Nephron (organoid): ENCODE measurements around the gene CFHR4.
A peak's percentile ranks its signal among the peaks of the same experiment; 100 is the strongest.
"Not testable (repeated sequence)": the region's sequence is repeated elsewhere in the genome, so short reads cannot be mapped to it uniquely, and the experiment has no call there.

Experiments
- H3K27ac Mint-ChIP-seq, 3 experiments: 2 replicates each; pipeline ENCODE4 v1.8.0; 2020; ENCODE audit warnings: mixed read lengths in 3 of 3, mild to moderate bottlenecking in 2 of 3, moderate library complexity in 1 of 3
- H3K27me3 Mint-ChIP-seq: 2 replicates; pipeline ENCODE4 v1.8.0; 2021; ENCODE audit warnings: low read depth, mild to moderate bottlenecking, moderate library complexity, mixed read lengths
- H3K36me3 Mint-ChIP-seq: 2 replicates; pipeline ENCODE4 v1.8.0; 2020; ENCODE audit warnings: low read depth, mixed read lengths
- H3K4me1 Mint-ChIP-seq: 2 replicates; pipeline ENCODE4 v1.8.0; 2020; ENCODE audit warnings: mixed read lengths
- H3K4me3 Mint-ChIP-seq, 3 experiments: 2 replicates each; pipeline ENCODE4 v1.8.0; 2020; ENCODE audit warnings: mild to moderate bottlenecking in 3 of 3, mixed read lengths in 3 of 3, moderate library complexity in 2 of 3
- H3K9me3 Mint-ChIP-seq: 2 replicates; pipeline ENCODE4 v1.8.0; 2020; ENCODE audit warnings: mixed read lengths
- CTCF ChIP-seq, 3 experiments: fragments of 200-600 bp; sonication (generic); IDR thresholded peaks; one replicate each; pipeline ENCODE4 v1.5.0; 2021; ENCODE audit warnings: antibody characterized with exemption in 3 of 3; ENCODE audit not compliant: unreplicated experiment in 3 of 3

Gene CFHR4

DNA sequence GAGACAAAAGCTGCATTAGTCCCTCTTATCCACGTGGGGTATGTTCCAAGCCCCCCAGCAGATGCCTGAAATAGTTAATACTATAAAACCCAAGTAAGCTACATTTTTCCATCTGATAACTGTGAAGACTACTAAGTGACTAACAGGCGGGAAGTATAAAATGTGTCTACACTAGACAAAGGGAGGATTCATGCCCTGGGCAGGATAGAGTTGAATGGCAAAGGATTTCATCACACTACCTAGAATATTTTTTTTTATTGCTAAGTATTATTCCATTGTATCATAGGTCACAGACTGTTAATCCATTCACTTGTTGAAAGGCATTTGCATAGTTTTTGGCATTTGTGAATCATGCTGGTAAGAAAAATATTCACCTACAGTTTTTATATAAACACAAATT lies 26.4 kb upstream of the CFHR4 start:
- TF ChIP-seq CTCF (IDR thresholded peaks at IDR 0.05; ENCODE audit: unreplicated experiment in 3 of 3) = no peak
- Mint-ChIP-seq H3K4me1 (no peaks in the 10 kb centered on the region), H3K27me3 (peaks cover 3% of the 10 kb centered on the region), H3K9me3 (no peaks in the 10 kb centered on the region), H3K27ac (no peak overlapping the region), H3K36me3 (no peaks in the 10 kb centered on the region), H3K4me3 (no peak overlapping the region)

- no peak overlapping the region for H3K4me3 Mint-ChIP-seq
- H3K27ac Mint-ChIP-seq = no peak overlapping the region
- no peak for TF ChIP-seq CTCF (IDR thresholded peaks at IDR 0.05; ENCODE audit: unreplicated experiment in 3 of 3)
- H3K9me3 Mint-ChIP-seq = no peaks in the 10 kb centered on the region
- H3K36me3 Mint-ChIP-seq = no peaks in the 10 kb centered on the region
- H3K27me3 Mint-ChIP-seq = no peaks in the 10 kb centered on the region
- no peaks in the 10 kb centered on the region for H3K4me1 Mint-ChIP-seq
Measured at GRCh38 chr1:196866974-196867373, 20.9 kb upstream of the CFHR4 start.

DNA sequence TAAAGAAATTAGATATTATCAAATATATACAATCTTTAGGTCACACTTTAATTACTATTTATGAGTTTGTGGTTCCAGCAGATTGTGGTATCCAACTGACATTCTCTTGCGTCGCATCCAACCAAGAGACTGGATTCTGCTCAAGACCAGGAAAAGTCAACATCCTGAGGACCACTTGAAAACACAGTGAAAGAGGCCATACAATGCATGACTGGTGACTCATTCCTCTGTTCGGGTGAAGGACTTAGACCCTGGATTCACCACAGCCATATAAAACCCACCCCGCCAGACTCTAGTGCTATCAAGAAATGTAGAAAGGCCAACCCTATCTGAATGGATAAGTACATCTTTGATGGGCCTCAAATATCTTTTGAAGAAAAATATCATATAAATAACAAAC lies 14.5 kb upstream of the CFHR4 start:
- Mint-ChIP-seq H3K9me3 (no peaks in the 10 kb centered on the region), H3K36me3 (no peaks in the 10 kb centered on the region), H3K27me3 (peaks cover 20% of the 10 kb centered on the region), H3K4me1 (no peaks in the 10 kb centered on the region), H3K27ac (no peak overlapping the region), H3K4me3 (no peak overlapping the region)
- no peak for TF ChIP-seq CTCF (IDR thresholded peaks at IDR 0.05; ENCODE audit: unreplicated experiment in 3 of 3)

GRCh38 chr1:196875935-196876334 lies 11.9 kb upstream of the CFHR4 start:
- Mint-ChIP-seq H3K36me3 (no peaks in the 10 kb centered on the region), H3K4me3 (no peak overlapping the region), H3K4me1 (no peaks in the 10 kb centered on the region), H3K27ac (no peak overlapping the region), H3K9me3 (no peaks in the 10 kb centered on the region), H3K27me3 (peaks cover 35% of the 10 kb centered on the region)
- no peak for TF ChIP-seq CTCF (IDR thresholded peaks at IDR 0.05; ENCODE audit: unreplicated experiment in 3 of 3)

GRCh38 chr1:196877964-196878363 lies 9.9 kb upstream of the CFHR4 start:
- peaks cover 43% of the 10 kb centered on the region for H3K27me3 Mint-ChIP-seq
- H3K27ac Mint-ChIP-seq = no peak overlapping the region
- no peaks in the 10 kb centered on the region for H3K36me3 Mint-ChIP-seq
- no peaks in the 10 kb centered on the region for H3K4me1 Mint-ChIP-seq
- H3K9me3 Mint-ChIP-seq = peaks cover 4% of the 10 kb centered on the region
- H3K4me3 Mint-ChIP-seq = peak overlapping the region; percentile 71 to 79 (median 77)
- no peak for TF ChIP-seq CTCF (IDR thresholded peaks at IDR 0.05; ENCODE audit: unreplicated experiment in 3 of 3)

DNA sequence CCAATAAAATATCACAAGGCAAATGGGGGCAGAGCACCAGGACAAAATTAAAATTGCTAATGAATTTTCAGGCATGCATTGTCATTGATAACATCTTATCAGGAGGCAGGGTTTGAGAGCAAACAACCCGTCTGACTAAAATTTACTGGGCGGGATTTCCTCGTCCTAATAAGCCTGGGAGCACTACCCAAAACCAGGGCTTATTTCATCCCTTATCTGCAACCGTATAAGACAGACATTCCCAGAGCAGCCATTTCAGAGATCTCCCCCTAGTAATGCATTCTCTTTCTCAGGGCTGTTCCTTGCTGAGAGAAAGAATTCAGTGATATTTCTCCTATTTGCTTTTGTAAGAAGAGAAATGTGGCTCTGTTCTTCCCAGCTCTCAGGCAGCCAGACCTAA lies 1.3 kb upstream of the CFHR4 start:
- H3K4me3 Mint-ChIP-seq, H3K27ac Mint-ChIP-seq: not testable (repeated sequence)

More for the DNA sequence above, 1.3 kb upstream of the CFHR4 start:
- not testable (repeated sequence) for H3K27me3 Mint-ChIP-seq, H3K36me3 Mint-ChIP-seq, H3K4me1 Mint-ChIP-seq, H3K9me3 Mint-ChIP-seq
